Suprapubic skin (tissue), 4 donors: ENCODE data around the gene TYW1. TPM values are rescaled to one million over a fixed set of nuclear protein-coding genes. Genes with fewer than 3 reads are reported as not detected.
"Not testable (repeated sequence)": the region's sequence is repeated elsewhere in the genome, so short reads cannot be mapped to it uniquely, and the experiment has no call there.

Experiments used
- DNase-seq, 2 donors: peaks; one replicate each; pipeline ENCODE4 v3.0.0-alpha.2; 2019; ENCODE audit warnings: low spot score in 2 of 2
- H3K27ac ChIP-seq: fragments of 200-600 bp; sonication (generic); one replicate; pipeline ENCODE4 v1.5.1; 2019
- H3K27me3 ChIP-seq: fragments of 200-600 bp; sonication (generic); one replicate; pipeline ENCODE4 v1.5.1; 2019
- H3K36me3 ChIP-seq: fragments of 200-600 bp; sonication (generic); one replicate; pipeline ENCODE4 v1.5.1; 2019
- H3K4me1 ChIP-seq: fragments of 200-600 bp; sonication (generic); one replicate; pipeline ENCODE4 v1.5.1; 2019
- H3K4me3 ChIP-seq: fragments of 200-600 bp; sonication (generic); one replicate; pipeline ENCODE4 v1.5.1; 2019; ENCODE audit warnings: mild to moderate bottlenecking
- H3K9me3 ChIP-seq: fragments of 200-600 bp; sonication (generic); one replicate; pipeline ENCODE4 v1.5.1; 2019
- WGBS: methylation state at CpG from one replicate; pipeline ENCODE4 v1.1.5; 2018; 5-methylcytosine and 5-hydroxymethylcytosine counted together
- total RNA-seq, 4 donors: library from RNA; depleted of rRNA; stranded (reverse); fragments of >200 nt; gene quantifications; one replicate each; pipeline ENCODE4 v1.1.0, GENCODE V29; 2016

TYW1 gene
- total RNA-seq, 4 donors from 2014 or later: 14.4 to 39.2 (median 19.9) TPM

DNA sequence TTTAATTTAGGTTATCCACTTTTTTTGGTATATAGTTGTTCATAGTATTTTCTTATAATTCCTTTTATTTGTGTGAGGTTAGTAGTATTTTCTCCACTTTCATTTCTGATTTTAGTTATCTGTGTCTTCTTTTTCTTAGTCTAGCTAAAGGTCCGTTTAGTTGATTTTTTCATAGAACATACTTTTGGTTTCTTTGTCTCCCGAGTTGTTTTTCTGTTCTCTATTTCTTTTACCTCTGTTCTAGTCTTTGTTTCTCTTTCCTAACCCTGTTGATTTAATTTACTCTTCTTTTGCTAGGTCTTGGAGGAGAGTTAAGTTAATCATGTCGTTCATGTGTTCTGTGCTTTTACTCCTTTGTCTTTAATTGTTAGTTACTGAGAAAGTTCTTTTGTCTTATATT lies 174.5 kb downstream of the TYW1 start:
- H3K36me3 ChIP-seq, H3K4me1 ChIP-seq, DNase-seq, H3K27ac ChIP-seq, H3K4me3 ChIP-seq, H3K9me3 ChIP-seq, H3K27me3 ChIP-seq: not testable (repeated sequence)
- WGBS: 88% methylated on average over 3 of the region's 3 CpGs

DNA sequence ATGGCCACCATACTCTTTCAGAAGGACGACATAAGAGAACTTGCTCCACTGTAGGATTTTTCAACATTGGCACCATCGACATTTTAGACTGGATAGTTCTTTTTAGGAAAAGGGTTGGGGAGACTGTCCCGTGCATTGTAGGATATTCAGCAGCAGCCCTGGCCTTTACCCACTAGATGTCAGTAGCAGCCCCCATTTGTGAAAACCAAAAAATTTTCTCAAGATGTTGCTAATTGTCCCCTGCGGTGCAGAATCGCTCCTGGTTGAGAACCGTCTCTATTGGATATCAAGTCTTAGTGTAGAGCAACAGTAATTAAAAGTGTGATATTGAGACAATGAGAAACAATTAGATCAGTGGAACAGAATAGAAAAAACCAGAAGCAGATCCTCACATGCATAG lies 180.1 kb downstream of the TYW1 start:
- DNase-seq, H3K27ac ChIP-seq, H3K27me3 ChIP-seq, H3K9me3 ChIP-seq, H3K36me3 ChIP-seq, H3K4me1 ChIP-seq, H3K4me3 ChIP-seq: not testable (repeated sequence)
- 44% methylated on average over 6 of the region's 6 CpGs for WGBS

DNA sequence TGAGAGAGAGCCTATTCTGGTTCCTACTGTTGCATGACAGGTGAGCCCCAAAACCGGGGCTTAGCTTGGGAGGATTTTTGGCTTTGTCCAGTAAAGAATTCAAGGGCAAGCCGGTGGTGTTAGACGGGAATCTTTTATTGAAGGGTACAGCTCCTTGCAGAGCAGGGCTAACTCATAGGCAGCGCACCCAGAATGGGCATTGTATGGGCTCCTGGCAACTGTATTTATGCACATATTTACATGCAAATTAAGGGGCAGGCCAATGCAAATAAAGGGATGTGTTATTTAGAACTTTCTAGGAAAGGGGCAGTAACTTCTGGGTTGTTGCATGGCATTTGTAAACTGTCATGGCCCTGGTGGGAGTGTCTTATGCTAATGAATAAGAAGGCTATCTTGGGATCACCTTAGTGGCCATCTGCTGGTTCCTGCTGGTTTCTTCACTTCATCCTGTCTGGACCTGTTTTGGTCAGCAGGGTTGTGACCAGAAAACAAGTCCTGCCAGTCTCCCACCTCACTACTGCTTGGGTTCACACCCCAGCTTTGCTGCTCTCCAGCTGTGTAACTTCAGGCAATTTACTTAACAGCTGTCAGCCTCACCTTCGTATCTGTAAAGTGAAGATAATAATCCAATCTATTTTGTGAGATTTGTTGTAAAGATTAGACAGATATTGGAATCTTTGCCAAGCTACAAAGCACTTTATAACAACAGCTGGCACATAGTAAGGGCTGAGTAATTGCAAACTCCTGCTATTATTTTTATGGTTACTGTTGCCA lies 182.5 kb downstream of the TYW1 start:
- H3K27ac ChIP-seq, H3K4me3 ChIP-seq, H3K36me3 ChIP-seq, H3K9me3 ChIP-seq, H3K27me3 ChIP-seq, H3K4me1 ChIP-seq, DNase-seq: not testable (repeated sequence)
- WGBS: 84% methylated on average over 5 of the region's 5 CpGs

DNA sequence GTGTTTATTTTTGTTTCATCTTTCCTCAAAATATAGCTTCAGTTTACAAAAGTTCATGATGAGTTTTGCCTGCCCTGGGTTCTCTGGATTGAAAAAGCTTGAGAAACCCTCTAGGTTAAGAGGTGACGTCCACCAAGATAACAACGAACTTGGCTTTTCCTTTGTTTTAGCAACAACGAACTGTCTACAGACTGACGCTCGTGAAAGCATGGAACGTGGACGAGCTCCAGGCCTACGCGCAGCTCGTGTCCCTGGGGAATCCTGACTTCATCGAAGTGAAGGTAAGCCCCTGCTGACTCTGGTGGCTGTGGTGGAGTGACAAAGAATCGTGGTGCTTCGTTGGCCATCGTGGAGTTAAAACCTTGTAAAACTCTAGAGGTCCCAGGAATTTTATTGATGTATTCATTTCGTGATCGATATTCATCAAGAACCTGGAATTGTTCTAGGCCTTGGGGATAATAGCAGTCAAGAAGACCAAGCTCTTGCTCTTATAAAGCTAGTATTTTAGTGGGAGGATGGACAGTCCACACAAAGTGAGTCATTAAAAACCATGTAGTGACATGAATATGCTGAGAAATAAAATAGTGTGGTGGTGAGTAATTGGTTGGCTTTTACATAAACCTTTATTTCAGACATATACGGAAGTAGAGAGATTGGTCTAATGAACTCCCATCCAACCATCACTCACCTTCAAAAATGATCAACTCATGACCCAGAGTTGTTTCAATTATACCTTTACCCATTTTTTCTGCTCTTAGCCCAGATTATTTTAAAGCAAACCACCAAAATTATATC lies 186.5 kb downstream of the TYW1 start:
- H3K36me3 ChIP-seq, DNase-seq, H3K27ac ChIP-seq, H3K9me3 ChIP-seq, H3K4me3 ChIP-seq, H3K27me3 ChIP-seq, H3K4me1 ChIP-seq: not testable (repeated sequence)
- WGBS: 97% methylated on average over 15 of the region's 17 CpGs

DNA sequence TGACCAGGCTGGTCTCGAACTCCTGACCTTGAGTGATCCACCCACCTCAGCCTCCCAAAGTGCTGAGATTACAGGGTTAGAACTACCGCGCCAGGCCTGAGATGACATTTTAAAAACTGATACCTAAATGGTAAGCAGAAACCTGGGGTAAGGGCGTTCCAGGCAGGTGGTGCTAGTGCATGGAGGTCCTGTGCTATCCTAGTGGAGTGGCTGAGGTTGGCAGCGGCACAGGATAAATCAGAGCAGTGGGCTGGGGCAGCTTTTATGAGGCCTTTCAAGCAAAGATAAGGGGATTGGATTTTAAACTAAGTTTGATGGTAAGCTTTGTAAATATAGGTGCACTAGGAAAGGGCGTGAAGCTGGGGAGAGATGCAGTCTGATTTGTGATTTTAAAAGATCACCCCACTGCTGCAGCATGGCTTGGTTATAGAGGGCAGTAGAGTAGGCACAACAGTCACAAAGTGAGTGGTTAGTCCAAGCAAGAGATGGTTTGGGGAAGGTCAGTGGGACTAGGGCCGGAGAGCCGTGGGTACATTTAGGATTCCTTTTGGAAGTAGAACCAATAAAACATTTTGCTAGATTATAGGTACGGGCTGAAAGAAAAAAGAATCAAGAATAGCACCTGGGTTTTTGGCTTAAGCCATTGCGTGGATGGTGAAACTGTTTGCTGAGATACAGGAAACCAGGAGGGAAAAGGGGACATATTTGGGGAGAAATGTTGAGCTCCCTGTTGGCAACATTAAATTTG lies 188.5 kb downstream of the TYW1 start:
- WGBS: 96% methylated on average over 10 of the region's 10 CpGs
- not testable (repeated sequence) for H3K27ac ChIP-seq

DNA sequence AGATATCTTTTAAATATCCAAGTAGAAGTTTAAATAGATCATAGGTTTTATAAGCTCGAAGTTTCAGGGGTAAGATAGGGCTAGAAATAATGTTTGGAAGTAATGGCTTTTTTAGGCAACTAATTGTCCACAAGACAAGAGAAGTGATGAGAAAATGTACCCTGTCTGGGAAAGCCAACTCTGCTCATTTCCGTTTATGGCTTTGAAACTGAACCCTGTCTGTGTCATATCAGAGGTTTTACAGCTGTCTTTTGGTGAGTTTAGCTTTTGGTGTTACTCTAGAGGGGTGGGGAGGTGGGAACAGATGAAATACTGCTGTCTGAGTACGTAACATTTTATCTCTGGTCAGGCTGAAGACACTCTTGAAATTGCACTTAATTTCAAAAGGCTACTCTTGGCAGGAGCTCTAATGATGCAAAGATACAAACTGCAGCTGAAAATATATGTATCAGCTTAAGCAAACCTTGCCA lies 189.1 kb downstream of the TYW1 start:
- H3K36me3 ChIP-seq, H3K9me3 ChIP-seq, H3K27me3 ChIP-seq, H3K4me1 ChIP-seq, DNase-seq, H3K4me3 ChIP-seq, H3K27ac ChIP-seq: not testable (repeated sequence)
- WGBS: 63% methylated on average over 2 of the region's 3 CpGs

More for the DNA sequence above, 188.5 kb downstream of the TYW1 start:
- not testable (repeated sequence) for H3K4me1 ChIP-seq, H3K4me3 ChIP-seq, H3K9me3 ChIP-seq, H3K36me3 ChIP-seq, DNase-seq, H3K27me3 ChIP-seq

DNA sequence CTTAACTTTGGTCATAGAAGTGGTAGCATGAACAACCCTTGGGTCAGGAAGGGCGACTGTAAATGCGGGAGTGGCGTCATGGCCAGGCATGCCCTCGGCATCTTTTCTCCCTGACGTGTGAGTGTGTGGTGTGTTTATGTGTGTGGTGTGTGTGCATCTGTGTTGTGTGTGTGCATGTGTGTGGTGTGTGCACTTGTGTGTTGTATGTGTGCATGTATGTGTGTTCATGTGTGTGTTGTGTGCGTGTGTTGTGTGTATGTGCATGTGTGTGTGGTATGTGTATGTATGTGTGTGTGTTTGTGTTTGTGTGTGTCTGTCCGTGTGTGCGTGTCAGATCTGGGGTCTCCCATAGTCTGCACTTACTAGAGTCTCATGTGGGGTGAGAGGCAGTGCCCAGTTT lies 192.5 kb downstream of the TYW1 start:
- DNase-seq, H3K4me3 ChIP-seq, H3K27me3 ChIP-seq, H3K4me1 ChIP-seq, H3K9me3 ChIP-seq, H3K27ac ChIP-seq, H3K36me3 ChIP-seq: not testable (repeated sequence)
- WGBS: 93% methylated on average over 8 of the region's 8 CpGs

DNA sequence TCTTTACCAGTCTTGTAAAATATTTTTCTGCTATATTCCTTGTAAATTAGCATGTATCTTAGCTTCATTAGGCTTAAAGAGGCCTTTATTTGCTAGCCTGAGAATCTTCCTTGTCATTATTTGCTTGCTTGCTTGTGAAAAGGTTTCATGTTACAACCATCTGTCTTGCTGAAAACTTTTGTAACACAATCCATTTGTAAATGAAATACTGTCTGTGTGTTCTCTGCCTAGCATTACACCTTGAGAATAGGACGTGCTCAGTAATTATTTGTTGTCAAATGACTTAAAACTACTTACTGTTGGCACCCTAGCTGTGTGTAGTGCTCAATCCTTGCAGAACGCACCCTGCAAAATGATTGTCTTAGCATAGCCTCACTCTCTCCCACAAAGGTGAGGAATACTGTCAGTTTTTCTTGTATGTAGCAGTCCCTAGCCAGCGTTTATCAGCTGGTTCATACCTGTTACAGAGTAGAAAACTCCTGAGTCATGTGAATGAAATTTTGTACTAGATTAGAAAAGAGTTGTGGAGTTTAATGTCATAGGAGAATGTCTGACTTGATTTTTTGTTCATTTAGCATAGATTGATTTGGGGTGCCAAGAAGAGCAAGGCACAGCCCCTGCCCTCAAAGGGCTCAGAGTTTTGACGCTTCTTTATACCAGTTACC lies 193.3 kb downstream of the TYW1 start:
- H3K27ac ChIP-seq, H3K36me3 ChIP-seq, H3K9me3 ChIP-seq, H3K27me3 ChIP-seq, H3K4me3 ChIP-seq, H3K4me1 ChIP-seq, DNase-seq: not testable (repeated sequence)
- WGBS: 77% methylated on average over 4 of the region's 4 CpGs

DNA sequence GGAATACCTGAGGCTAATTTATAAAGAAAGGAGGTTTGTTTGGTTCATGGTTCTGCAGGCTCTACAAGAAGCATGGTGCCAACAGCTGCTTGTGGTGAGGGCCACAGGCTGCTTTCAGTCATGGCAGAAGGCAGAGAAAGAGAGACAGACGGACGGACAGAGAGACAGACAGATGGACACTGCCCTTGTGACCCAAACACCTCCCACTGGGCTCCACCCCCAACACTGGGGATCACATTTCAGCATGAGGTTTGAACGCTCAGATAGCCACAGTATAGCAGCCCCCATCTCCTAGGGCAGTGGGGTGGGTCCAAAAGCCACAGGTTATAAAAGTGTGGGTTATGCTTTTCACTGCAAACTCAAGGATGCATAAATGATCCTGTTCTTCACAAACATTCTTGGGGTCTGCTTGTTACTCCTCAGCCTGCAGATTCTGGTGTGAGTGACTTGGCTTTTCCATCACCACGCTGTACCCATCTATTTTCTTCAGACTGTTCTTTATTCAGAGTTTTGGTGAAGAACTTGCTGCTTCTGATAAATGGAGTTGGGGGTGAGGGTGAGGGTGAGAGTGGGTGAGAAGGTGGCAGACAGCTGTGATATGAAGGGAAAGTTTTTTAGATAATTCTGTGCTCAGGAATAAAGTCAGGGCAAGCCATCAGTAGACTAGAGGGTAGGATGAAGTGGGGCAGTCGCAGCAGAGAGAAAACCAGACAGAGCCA lies 194.5 kb downstream of the TYW1 start:
- DNase-seq, H3K36me3 ChIP-seq, H3K27me3 ChIP-seq, H3K4me3 ChIP-seq, H3K4me1 ChIP-seq, H3K9me3 ChIP-seq, H3K27ac ChIP-seq: not testable (repeated sequence)
- WGBS: 93% methylated on average over 4 of the region's 5 CpGs

DNA sequence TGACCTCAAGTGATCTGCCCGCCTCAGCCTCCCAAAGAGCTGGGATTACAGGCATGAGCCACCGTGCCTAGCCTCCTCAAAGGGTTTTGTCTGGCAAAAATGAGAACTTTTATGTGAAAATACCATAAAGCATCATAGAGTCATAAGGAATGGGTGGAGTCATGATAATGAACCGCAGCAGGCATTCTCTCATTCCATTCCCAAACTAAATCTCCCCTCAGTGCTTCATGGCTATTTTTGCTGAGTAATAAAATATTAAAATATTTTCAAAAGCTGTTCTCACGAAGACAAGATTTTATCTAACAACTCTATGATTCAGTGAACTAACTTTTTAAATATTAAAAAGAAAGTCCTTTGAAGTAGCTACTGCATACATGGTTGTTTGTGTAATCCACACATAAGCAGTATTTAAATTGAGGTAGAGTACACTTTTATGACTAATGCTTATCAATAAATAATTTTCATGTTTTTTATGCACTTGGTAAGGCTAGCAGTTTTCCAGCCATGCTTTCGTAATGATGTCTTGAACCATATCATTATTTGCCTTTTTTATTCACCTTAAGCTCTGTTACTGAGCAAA lies 195.6 kb downstream of the TYW1 start:
- not testable (repeated sequence) for H3K27me3 ChIP-seq, H3K36me3 ChIP-seq
- WGBS: 79% methylated on average over 5 of the region's 5 CpGs

DNA sequence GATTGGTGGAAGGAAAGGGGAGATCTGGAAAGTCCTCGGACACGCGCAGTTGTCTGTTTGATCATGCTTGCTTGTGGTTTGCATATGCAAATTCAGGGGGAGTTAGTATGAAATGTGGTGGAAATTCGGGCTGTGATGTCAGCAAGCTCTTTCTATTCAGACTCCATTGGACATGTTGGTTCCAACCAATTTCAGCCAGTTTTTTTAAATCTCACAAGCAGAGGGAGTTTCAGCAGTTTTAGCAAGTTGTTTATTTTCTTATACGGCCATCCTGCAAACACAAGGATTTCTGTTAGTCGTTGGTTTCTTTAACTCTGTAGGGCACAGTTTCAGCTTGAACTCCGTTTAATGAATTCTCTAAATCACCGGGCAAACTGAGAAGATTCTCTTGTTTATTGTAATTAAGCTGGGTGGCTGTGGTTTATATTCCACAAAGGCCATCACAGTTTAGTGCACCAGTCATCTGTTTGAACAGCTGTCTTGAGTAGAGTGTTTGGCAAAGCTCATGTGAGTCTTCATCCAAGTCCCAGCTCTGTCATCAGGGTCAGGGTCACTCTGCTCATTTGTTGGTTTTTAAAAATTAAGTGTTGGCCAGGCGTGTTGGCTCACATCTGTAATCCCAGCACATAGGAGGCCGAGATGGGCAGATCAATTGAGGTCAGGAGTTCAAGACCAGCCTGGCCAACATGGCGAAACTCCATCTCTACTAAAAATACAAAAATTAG lies 196.4 kb downstream of the TYW1 start:
- H3K4me3 ChIP-seq, H3K27me3 ChIP-seq, DNase-seq, H3K27ac ChIP-seq, H3K36me3 ChIP-seq, H3K4me1 ChIP-seq, H3K9me3 ChIP-seq: not testable (repeated sequence)
- WGBS: 65% methylated on average over 11 of the region's 11 CpGs

More for the DNA sequence above, 195.6 kb downstream of the TYW1 start:
- H3K4me3 ChIP-seq, H3K4me1 ChIP-seq, DNase-seq, H3K9me3 ChIP-seq, H3K27ac ChIP-seq: not testable (repeated sequence)

DNA sequence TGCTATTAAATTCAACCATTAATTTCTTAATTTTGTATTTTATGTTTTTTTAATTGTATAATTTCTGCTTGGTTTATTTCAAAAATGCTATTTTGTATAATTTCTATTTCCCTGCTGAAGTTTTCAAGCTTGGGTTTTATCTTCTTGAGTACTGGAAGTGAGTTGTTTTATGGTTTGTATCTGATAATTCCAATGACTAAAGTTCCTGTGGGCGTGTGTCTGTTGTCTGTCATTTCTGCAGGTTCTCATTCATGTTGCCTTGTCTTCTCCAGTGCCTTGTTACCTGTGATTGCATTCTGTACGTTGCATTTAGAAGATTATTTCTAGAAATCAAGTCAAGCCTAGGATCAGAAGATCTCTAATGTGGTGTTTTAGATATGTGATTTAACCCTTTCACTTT lies 199.5 kb downstream of the TYW1 start:
- not testable (repeated sequence) for H3K27ac ChIP-seq, H3K9me3 ChIP-seq, H3K36me3 ChIP-seq, DNase-seq, H3K4me1 ChIP-seq, H3K4me3 ChIP-seq, H3K27me3 ChIP-seq
- 98% methylated on average over 2 of the region's 2 CpGs for WGBS
